Liver (tissue), 9 donors: ENCODE measurements around the gene ACADS. TPM values are rescaled to one million over a fixed set of nuclear protein-coding genes. Genes with fewer than 3 reads are reported as not detected.

ENCODE experiments used
- DNase-seq: peaks from one replicate; pipeline ENCODE4 v3.0.0-alpha.2; 2017; ENCODE audit warnings: low spot score
- H3K27ac ChIP-seq, 2 donors: one replicate each; pipeline ENCODE4 v1.7.0; 2013; ENCODE audit warnings: inconsistent platforms in 2 of 2, low read length in 2 of 2, control low read depth in 1 of 2, low read depth in 1 of 2, mild to moderate bottlenecking in 1 of 2
- H3K27me3 ChIP-seq, 4 donors: one replicate each; pipeline versions ENCODE4 v1.6.1 to v1.7.0; 2013; ENCODE audit warnings: low read length in 3 of 4, inconsistent platforms in 1 of 4, mild to moderate bottlenecking in 1 of 4, moderate library complexity in 1 of 4; ENCODE audit not compliant: control insufficient read depth in 4 of 4, insufficient read depth in 4 of 4
- H3K36me3 ChIP-seq, 4 donors: one replicate each; pipeline versions ENCODE4 v1.6.1 to v1.7.0; 2013; ENCODE audit warnings: low read length in 3 of 4, mild to moderate bottlenecking in 3 of 4, low read depth in 1 of 4, moderate library complexity in 1 of 4; ENCODE audit not compliant: control insufficient read depth in 4 of 4, insufficient read depth in 3 of 4
- H3K4me1 ChIP-seq, 4 donors: one replicate each; pipeline versions ENCODE4 v1.6.1 to v1.7.0; 2013; ENCODE audit warnings: low read length in 3 of 4, mild to moderate bottlenecking in 3 of 4, moderate library complexity in 1 of 4; ENCODE audit not compliant: control insufficient read depth in 4 of 4, insufficient read depth in 4 of 4
- H3K4me3 ChIP-seq, 3 donors: one replicate each; pipeline versions ENCODE4 v1.6.1 to v1.7.0; 2013; ENCODE audit warnings: low read length in 3 of 3, control low read depth in 1 of 3, low read depth in 1 of 3, mild to moderate bottlenecking in 1 of 3
- H3K9ac ChIP-seq, 2 donors: one replicate each; pipeline ENCODE4 v1.7.0; 2013; ENCODE audit warnings: low read length in 2 of 2, mild to moderate bottlenecking in 2 of 2, moderate library complexity in 2 of 2, control low read depth in 1 of 2, low read depth in 1 of 2
- H3K9me3 ChIP-seq, 4 donors: one replicate each; pipeline versions ENCODE4 v1.6.1 to v1.7.0; 2013; ENCODE audit warnings: low read length in 3 of 4; ENCODE audit not compliant: control insufficient read depth in 4 of 4
- ATF3 ChIP-seq: IDR thresholded peaks from 2 replicates; pipeline ENCODE4 v1.6.1; 2016; ENCODE audit warnings: antibody characterized with exemption
- EGR1 ChIP-seq, 2 donors: IDR thresholded peaks; 2 replicates each; pipeline ENCODE4 v1.6.1; 2016 to 2018; ENCODE audit warnings: antibody characterized with exemption in 2 of 2, low read depth in 2 of 2
- FOXA1 ChIP-seq: IDR thresholded peaks from 2 replicates; pipeline ENCODE4 v1.6.1; 2016; ENCODE audit warnings: antibody characterized with exemption
- FOXA2 ChIP-seq: IDR thresholded peaks from 2 replicates; pipeline ENCODE4 v1.6.1; 2016; ENCODE audit warnings: antibody characterized with exemption
- HNF4A ChIP-seq, 2 donors: conservative IDR thresholded peaks; 2 replicates each; pipeline ENCODE4 v1.6.1; 2016; ENCODE audit warnings: antibody characterized with exemption in 2 of 2, mild to moderate bottlenecking in 2 of 2
- JUND ChIP-seq, 2 donors: IDR thresholded peaks; 2 replicates each; pipeline ENCODE4 v1.6.1; 2016; ENCODE audit warnings: antibody characterized with exemption in 2 of 2
- NR2F2 ChIP-seq: IDR thresholded peaks from 2 replicates; pipeline ENCODE4 v1.6.1; 2016; ENCODE audit warnings: antibody characterized with exemption
- RAD21 ChIP-seq, 2 donors: IDR thresholded peaks; 2 replicates each; pipeline ENCODE4 v1.6.1; 2016; ENCODE audit warnings: antibody characterized with exemption in 2 of 2, mild to moderate bottlenecking in 2 of 2
- RXRA ChIP-seq, 2 donors: IDR thresholded peaks; 2 replicates each; pipeline ENCODE4 v1.6.1; 2017 to 2018; ENCODE audit warnings: antibody characterized with exemption in 2 of 2, mild to moderate bottlenecking in 1 of 2
- SP1 ChIP-seq: IDR thresholded peaks from 2 replicates; pipeline ENCODE4 v1.6.1; 2018; ENCODE audit warnings: antibody characterized with exemption, mild to moderate bottlenecking
- YY1 ChIP-seq: IDR thresholded peaks from 2 replicates; pipeline ENCODE4 v1.6.1; 2016; ENCODE audit warnings: antibody characterized with exemption, mild to moderate bottlenecking
- WGBS: extraction: QIAGEN DNeasy Blood & Tissue Kit; methylation state at CpG from one replicate; pipeline ENCODE4 v1.1.7; 2013; 5-methylcytosine and 5-hydroxymethylcytosine counted together
- polyA plus RNA-seq, 2 donors: library from polyadenylated mRNA; stranded (reverse) in 1 of 2; unstranded in 1 of 2; fragments of 200-250 nt in 1 of 2; fragments of >200 nt in 1 of 2; fragmentation: Nextera tagmentation in 1 of 2; extraction: Ambion mirVana in 1 of 2; gene quantifications; one replicate each; pipeline versions ENCODE4 v1.2.1 to v1.2.3, GENCODE V29; 2013 to 2015
- total RNA-seq, 2 donors: library from RNA; depleted of rRNA; stranded (reverse); fragments of >200 nt; gene quantifications; one replicate each; pipeline ENCODE4 v1.2.3, GENCODE V29; 2014
- TF ChIP-seq, protein P1 (sequence below): IDR thresholded peaks from 2 replicates; pipeline ENCODE4 v1.6.1; 2016; ENCODE audit warnings: antibody characterized with exemption
- TF ChIP-seq, protein P2 (sequence below): IDR thresholded peaks from 2 replicates; pipeline ENCODE4 v1.6.1; 2016; ENCODE audit warnings: antibody characterized with exemption
- TF ChIP-seq, protein P3 (sequence below): IDR thresholded peaks from 2 replicates; pipeline ENCODE4 v1.6.1; 2016; ENCODE audit warnings: antibody characterized with exemption, mild to moderate bottlenecking
- donor health status: healthy.
- donor health status: healthy.
- donor health status: healthy.
- donor health status: healthy.
- donor health status: healthy.

Gene ACADS
- total and polyA plus RNA-seq, 4 donors: 54.2 to 162 (median 127) TPM

GRCh38 chr12:120706029-120706428, 19.6 kb upstream of the ACADS start (continued):
- no peak for TF ChIP-seq FOXA2

- 82% methylated on average over 4 of the region's 4 CpGs for WGBS
- Histone ChIP-seq H3K4me1 (peaks cover 2 to 22% (median 14%) of the 10 kb centered on the region in 4 donors), H3K27me3 (no peaks in the 10 kb centered on the region), H3K36me3 (peaks cover 0 to 5% (median 4%) of the 10 kb centered on the region in 4 donors), H3K9me3 (no peaks in the 10 kb centered on the region), H3K9ac (no peak overlapping the region), H3K27ac (no peak overlapping the region), H3K4me3 (no peak overlapping the region)
- TF ChIP-seq SP1 (no peak), NR2F2 (no peak), FOXA1 (no peak), ATF3 (no peak), HNF4A (conservative IDR thresholded peaks at IDR 0.05) (no peak), YY1 (no peak), FOXA2 (no peak), RXRA (IDR thresholded peaks at IDR 0.05) (no peak), EGR1 (IDR thresholded peaks at IDR 0.05; ENCODE audit: low read depth in 2 of 2) (no peak), RAD21 (IDR thresholded peaks at IDR 0.05) (no peak)
- TF ChIP-seq, protein P1, sequence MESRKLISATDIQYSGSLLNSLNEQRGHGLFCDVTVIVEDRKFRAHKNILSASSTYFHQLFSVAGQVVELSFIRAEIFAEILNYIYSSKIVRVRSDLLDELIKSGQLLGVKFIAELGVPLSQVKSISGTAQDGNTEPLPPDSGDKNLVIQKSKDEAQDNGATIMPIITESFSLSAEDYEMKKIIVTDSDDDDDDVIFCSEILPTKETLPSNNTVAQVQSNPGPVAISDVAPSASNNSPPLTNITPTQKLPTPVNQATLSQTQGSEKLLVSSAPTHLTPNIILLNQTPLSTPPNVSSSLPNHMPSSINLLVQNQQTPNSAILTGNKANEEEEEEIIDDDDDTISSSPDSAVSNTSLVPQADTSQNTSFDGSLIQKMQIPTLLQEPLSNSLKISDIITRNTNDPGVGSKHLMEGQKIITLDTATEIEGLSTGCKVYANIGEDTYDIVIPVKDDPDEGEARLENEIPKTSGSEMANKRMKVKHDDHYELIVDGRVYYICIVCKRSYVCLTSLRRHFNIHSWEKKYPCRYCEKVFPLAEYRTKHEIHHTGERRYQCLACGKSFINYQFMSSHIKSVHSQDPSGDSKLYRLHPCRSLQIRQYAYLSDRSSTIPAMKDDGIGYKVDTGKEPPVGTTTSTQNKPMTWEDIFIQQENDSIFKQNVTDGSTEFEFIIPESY: no peak
- no peak for DNase-seq
Observed at GRCh38 chr12:120708651-120709050, 17.0 kb upstream of the ACADS start.

- peak within 1 kb of the TSS; percentile 81 to 83 for H3K27ac ChIP-seq
- TF ChIP-seq SP1 (no peak), YY1 (peak; percentile 74), JUND (IDR thresholded peaks at IDR 0.05) (no peak)
- DNase-seq: peak; percentile 77
- peaks cover 2 to 22% (median 14%) of the 10 kb centered on the region in 4 donors for H3K4me1 ChIP-seq
- no peaks in the 10 kb centered on the region for H3K27me3 ChIP-seq
- peak within 1 kb of the TSS; percentile 38 to 72 for H3K9ac ChIP-seq
- peaks cover 6 to 10% (median 7%) of the 10 kb centered on the region in 4 donors for H3K36me3 ChIP-seq
- under 1% methylated on average over 76 of the region's 76 CpGs for WGBS
- H3K4me3 ChIP-seq: peak within 1 kb of the TSS; percentile 70 to 94 (median 91)
- H3K9me3 ChIP-seq: no peaks in the 10 kb centered on the region
Observed at GRCh38 chr12:120710031-120710804, 15.4 kb upstream of the ACADS start, which contains the start of gene UNC119B. Gene UNC119B, plus strand, starts transcription at chr12:120710458. Its CDS starts 17 bp downstream, at chr12:120710475.

DNA sequence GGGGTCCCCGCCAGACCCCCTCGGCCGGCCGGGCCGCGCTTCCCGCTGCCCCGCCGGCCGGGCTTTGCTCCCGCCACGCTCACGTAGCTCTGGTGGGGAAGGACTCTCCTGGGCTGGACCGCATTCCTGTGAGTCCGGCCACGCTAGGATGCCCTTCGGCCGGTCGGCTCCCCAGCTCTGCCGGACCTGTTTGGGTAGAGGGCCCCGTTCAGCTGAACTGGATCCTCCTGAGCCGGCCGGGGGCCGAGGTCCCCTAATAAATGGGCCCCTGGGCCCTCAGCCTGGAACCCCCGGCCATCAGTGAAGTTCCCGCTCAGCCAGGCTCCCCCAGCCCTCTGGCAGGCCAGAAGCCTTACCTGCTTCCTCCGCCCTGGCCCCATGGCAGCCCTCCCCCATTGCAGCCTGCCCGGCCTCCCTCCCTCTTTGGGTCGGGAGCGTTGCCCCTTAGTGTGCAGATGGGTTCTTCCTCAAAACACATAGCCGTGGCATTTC, 14.8 kb upstream of the ACADS start:
- WGBS: under 1% methylated on average over 31 of the region's 31 CpGs
- Histone ChIP-seq H3K27me3 (no peaks in the 10 kb centered on the region), H3K36me3 (peaks cover 6 to 12% (median 7%) of the 10 kb centered on the region in 4 donors), H3K9ac (peak overlapping the region; percentile 38 to 72), H3K9me3 (no peaks in the 10 kb centered on the region), H3K4me1 (peaks cover 2 to 19% (median 14%) of the 10 kb centered on the region in 4 donors), H3K27ac (peak overlapping the region; percentile 81 to 83), H3K4me3 (peak overlapping the region; percentile 70 to 94 (median 91))
- no peak for DNase-seq
- no peak for TF ChIP-seq RAD21 (IDR thresholded peaks at IDR 0.05)
- TF ChIP-seq, protein P2, sequence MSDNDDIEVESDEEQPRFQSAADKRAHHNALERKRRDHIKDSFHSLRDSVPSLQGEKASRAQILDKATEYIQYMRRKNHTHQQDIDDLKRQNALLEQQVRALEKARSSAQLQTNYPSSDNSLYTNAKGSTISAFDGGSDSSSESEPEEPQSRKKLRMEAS: no peak
- TF ChIP-seq, protein P3, sequence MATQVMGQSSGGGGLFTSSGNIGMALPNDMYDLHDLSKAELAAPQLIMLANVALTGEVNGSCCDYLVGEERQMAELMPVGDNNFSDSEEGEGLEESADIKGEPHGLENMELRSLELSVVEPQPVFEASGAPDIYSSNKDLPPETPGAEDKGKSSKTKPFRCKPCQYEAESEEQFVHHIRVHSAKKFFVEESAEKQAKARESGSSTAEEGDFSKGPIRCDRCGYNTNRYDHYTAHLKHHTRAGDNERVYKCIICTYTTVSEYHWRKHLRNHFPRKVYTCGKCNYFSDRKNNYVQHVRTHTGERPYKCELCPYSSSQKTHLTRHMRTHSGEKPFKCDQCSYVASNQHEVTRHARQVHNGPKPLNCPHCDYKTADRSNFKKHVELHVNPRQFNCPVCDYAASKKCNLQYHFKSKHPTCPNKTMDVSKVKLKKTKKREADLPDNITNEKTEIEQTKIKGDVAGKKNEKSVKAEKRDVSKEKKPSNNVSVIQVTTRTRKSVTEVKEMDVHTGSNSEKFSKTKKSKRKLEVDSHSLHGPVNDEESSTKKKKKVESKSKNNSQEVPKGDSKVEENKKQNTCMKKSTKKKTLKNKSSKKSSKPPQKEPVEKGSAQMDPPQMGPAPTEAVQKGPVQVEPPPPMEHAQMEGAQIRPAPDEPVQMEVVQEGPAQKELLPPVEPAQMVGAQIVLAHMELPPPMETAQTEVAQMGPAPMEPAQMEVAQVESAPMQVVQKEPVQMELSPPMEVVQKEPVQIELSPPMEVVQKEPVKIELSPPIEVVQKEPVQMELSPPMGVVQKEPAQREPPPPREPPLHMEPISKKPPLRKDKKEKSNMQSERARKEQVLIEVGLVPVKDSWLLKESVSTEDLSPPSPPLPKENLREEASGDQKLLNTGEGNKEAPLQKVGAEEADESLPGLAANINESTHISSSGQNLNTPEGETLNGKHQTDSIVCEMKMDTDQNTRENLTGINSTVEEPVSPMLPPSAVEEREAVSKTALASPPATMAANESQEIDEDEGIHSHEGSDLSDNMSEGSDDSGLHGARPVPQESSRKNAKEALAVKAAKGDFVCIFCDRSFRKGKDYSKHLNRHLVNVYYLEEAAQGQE: no peak
